GM12892 (cell line): ENCODE data around the gene EYS.

Source experiments
- POLR2A ChIP-seq: IDR thresholded peaks from 2 replicates; pipeline ENCODE4 v1.6.1; 2011; ENCODE audit warnings: low read depth, low read length, control low read depth
- POLR2AphosphoS5 ChIP-seq: IDR thresholded peaks from 2 replicates; pipeline ENCODE4 v1.6.1; 2011; ENCODE audit warnings: low read depth, low read length, control low read depth
- TAF1 ChIP-seq: IDR thresholded peaks from 2 replicates; pipeline ENCODE4 v1.6.1; 2011; ENCODE audit warnings: low read depth, mild to moderate bottlenecking, control low read depth, low read length, borderline replicate concordance

GRCh38 chr6:64522859-64523258 lies 1184.2 kb downstream of the EYS start:
- TF ChIP-seq POLR2AphosphoS5 (no peak), POLR2A (no peak), TAF1 (no peak)
